ENCODE measurements around the gene ME3. TPM values are rescaled to one million over a fixed set of nuclear protein-coding genes. Genes with fewer than 3 reads are reported as not detected.

The ME3 gene
- total and polyA plus RNA-seq, 2 donors (not counting 1 experiment from before 2014, with no cell fraction given) = 8.8 to 50.7 TPM

GRCh38 chr11:86592047-86592591, 80.3 kb downstream of the ME3 start:
- DNase-seq (ENCODE audit: low read depth in 2 of 2) = peak; percentile 25 to 84
- Histone ChIP-seq H3K27ac (ENCODE audit: insufficient read depth, low read length) (peak overlapping the region; percentile 47), H3K4me2 (ENCODE audit: extremely low read depth, insufficient read depth, low read length) (peak overlapping the region; percentile 19), H3K36me3 (ENCODE audit: control insufficient read depth, insufficient read depth, low read length) (no peaks in the 10 kb centered on the region), H3K27me3 (ENCODE audit: control insufficient read depth, insufficient read depth, low read length) (no peaks in the 10 kb centered on the region), H3K4me1 (ENCODE audit: control insufficient read depth, extremely low read depth, insufficient read depth, low read length) (peaks cover 13% of the 10 kb centered on the region), H3K9me3 (ENCODE audit: control insufficient read depth, insufficient read depth, low read depth, low read length) (no peaks in the 10 kb centered on the region), H2AFZ (ENCODE audit: low read length) (no peak overlapping the region), H3K9ac (ENCODE audit: insufficient read depth, low read length) (no peak overlapping the region), H4K20me1 (ENCODE audit: control insufficient read depth, extremely low read depth, insufficient read depth, low read length) (no peaks in the 10 kb centered on the region), H3K4me3 (replicated peaks in 1 of 4; ENCODE audit: control extremely low read depth in 1 of 4, insufficient read depth in 1 of 4, low read depth in 3 of 4, low read length in 4 of 4) (no peak overlapping the region), H3K79me2 (ENCODE audit: control insufficient read depth, insufficient read depth, low read length) (no peaks in the 10 kb centered on the region)
- TF ChIP-seq EZH2 (IDR thresholded peaks at IDR 0.05; ENCODE audit: low read length, missing control alignments) = no peak
- TF ChIP-seq, protein P1, sequence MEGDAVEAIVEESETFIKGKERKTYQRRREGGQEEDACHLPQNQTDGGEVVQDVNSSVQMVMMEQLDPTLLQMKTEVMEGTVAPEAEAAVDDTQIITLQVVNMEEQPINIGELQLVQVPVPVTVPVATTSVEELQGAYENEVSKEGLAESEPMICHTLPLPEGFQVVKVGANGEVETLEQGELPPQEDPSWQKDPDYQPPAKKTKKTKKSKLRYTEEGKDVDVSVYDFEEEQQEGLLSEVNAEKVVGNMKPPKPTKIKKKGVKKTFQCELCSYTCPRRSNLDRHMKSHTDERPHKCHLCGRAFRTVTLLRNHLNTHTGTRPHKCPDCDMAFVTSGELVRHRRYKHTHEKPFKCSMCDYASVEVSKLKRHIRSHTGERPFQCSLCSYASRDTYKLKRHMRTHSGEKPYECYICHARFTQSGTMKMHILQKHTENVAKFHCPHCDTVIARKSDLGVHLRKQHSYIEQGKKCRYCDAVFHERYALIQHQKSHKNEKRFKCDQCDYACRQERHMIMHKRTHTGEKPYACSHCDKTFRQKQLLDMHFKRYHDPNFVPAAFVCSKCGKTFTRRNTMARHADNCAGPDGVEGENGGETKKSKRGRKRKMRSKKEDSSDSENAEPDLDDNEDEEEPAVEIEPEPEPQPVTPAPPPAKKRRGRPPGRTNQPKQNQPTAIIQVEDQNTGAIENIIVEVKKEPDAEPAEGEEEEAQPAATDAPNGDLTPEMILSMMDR (conservative IDR thresholded peaks at IDR 0.05 in 1 of 2, IDR thresholded peaks at IDR 0.05 in 1 of 2; ENCODE audit: low read depth in 1 of 2, low read length in 2 of 2) = no peak

- Histone ChIP-seq H3K9ac (ENCODE audit: insufficient read depth, low read length) (no peak overlapping the region), H3K27ac (ENCODE audit: insufficient read depth, low read length) (no peak overlapping the region), H3K27me3 (ENCODE audit: control insufficient read depth, insufficient read depth, low read length) (no peaks in the 10 kb centered on the region), H2AFZ (ENCODE audit: low read length) (no peak overlapping the region), H3K9me3 (ENCODE audit: control insufficient read depth, insufficient read depth, low read depth, low read length) (no peaks in the 10 kb centered on the region), H3K4me1 (ENCODE audit: control insufficient read depth, extremely low read depth, insufficient read depth, low read length) (peaks cover 13% of the 10 kb centered on the region), H3K79me2 (ENCODE audit: control insufficient read depth, insufficient read depth, low read length) (no peaks in the 10 kb centered on the region), H3K4me3 (replicated peaks in 1 of 4; ENCODE audit: control extremely low read depth in 1 of 4, insufficient read depth in 1 of 4, low read depth in 3 of 4, low read length in 4 of 4) (no peak overlapping the region), H3K36me3 (ENCODE audit: control insufficient read depth, insufficient read depth, low read length) (no peaks in the 10 kb centered on the region), H3K4me2 (ENCODE audit: extremely low read depth, insufficient read depth, low read length) (no peak overlapping the region), H4K20me1 (ENCODE audit: control insufficient read depth, extremely low read depth, insufficient read depth, low read length) (no peaks in the 10 kb centered on the region)
- TF ChIP-seq EZH2 (IDR thresholded peaks at IDR 0.05; ENCODE audit: low read length, missing control alignments) = no peak
- TF ChIP-seq, protein P1 (conservative IDR thresholded peaks at IDR 0.05 in 1 of 2, IDR thresholded peaks at IDR 0.05 in 1 of 2; ENCODE audit: low read depth in 1 of 2, low read length in 2 of 2) = no peak
- peak in 1 of 2 donors; percentile 30 for DNase-seq (ENCODE audit: low read depth in 2 of 2)
Observed at GRCh38 chr11:86591631-86592030, 80.8 kb downstream of the ME3 start.

GRCh38 chr11:86589856-86590589, 82.4 kb downstream of the ME3 start:
- Histone ChIP-seq H3K4me3 (replicated peaks in 1 of 4; ENCODE audit: control extremely low read depth in 1 of 4, insufficient read depth in 1 of 4, low read depth in 3 of 4, low read length in 4 of 4) (no peak overlapping the region), H3K9ac (ENCODE audit: insufficient read depth, low read length) (no peak overlapping the region), H2AFZ (ENCODE audit: low read length) (no peak overlapping the region), H3K9me3 (ENCODE audit: control insufficient read depth, insufficient read depth, low read depth, low read length) (no peaks in the 10 kb centered on the region), H3K27ac (ENCODE audit: insufficient read depth, low read length) (no peak overlapping the region), H3K4me2 (ENCODE audit: extremely low read depth, insufficient read depth, low read length) (no peak overlapping the region), H3K79me2 (ENCODE audit: control insufficient read depth, insufficient read depth, low read length) (no peaks in the 10 kb centered on the region), H4K20me1 (ENCODE audit: control insufficient read depth, extremely low read depth, insufficient read depth, low read length) (no peaks in the 10 kb centered on the region), H3K36me3 (ENCODE audit: control insufficient read depth, insufficient read depth, low read length) (no peaks in the 10 kb centered on the region), H3K4me1 (ENCODE audit: control insufficient read depth, extremely low read depth, insufficient read depth, low read length) (peaks cover 13% of the 10 kb centered on the region), H3K27me3 (ENCODE audit: control insufficient read depth, insufficient read depth, low read length) (no peaks in the 10 kb centered on the region)
- DNase-seq (ENCODE audit: low read depth in 2 of 2) = no peak
- TF ChIP-seq EZH2 (IDR thresholded peaks at IDR 0.05; ENCODE audit: low read length, missing control alignments) = no peak
- TF ChIP-seq, protein P1 (conservative IDR thresholded peaks at IDR 0.05 in 1 of 2, IDR thresholded peaks at IDR 0.05 in 1 of 2; ENCODE audit: low read depth in 1 of 2, low read length in 2 of 2) = no peak

Data from fibroblast of lung (primary cell).